Measurements from ENCODE around the gene FOXO1.

FOXO1 gene

DNA sequence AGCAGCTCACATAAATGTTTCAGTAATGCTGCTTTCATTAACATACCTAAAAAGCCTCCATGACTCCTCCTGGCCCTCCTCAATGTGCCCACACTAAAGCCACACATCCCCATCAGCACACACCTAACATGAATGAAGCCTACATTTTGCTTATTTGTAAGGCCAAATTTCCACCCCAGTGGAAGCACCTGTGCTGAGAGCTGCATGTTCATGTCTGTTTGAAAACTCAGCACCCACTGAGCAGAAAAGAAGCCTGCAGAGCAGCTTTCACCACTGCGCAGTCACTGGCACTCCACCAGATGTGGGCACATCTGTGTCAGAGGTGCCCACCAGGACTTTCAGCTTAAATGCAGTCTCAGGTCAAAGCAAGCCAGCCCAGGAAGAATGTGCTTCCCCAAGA, 93.5 kb downstream of the FOXO1 start:
- no peak for DNase-seq

DNA sequence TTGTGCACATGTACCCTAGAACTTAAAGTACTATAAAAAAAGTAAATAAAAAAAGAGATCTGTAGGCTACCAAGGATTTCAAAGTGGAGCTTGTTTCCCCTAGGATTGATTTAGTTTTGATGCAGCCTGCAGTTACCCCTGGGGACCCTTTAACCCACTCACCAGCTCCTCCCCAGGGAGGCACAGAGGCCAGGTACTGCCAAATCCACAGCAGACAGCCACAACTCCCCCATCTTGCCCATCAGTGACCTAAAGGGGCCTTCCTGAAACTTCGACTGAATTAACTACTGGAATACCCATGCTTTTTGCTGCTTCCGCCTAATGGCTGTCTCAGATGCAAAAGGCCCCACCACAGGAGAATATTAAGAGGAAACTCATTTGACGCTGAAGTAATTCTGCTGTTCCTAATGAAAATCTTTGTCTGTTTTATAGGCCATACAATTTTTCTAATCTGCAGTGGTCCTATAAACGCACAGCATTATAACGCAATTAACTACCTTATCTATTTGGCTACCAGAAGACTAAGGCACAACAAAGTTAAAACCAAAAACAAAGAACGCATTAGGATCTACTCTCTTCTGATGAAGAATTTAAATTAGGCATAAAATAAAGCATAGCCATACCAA, 95.0 kb downstream of the FOXO1 start:
- no peak for DNase-seq

DNA sequence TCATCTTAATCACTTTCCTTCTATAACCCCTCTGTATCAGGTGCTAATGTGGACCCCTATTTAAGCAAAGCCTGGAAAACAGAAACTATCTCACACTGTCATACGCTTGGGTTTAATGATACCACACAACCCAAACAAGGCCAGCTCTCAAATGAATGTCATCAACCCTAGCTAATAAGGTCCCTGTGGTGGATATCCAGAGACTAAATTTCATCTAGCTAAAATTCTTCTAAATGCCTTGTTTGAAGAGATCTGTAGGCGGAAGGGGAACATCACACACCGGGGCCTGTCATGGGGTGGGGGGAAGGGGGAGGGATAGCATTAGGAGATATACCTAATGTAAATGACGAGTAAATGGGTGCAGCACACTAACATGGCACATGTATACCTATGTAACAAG, 95.5 kb downstream of the FOXO1 start:
- no peak for DNase-seq

DNA sequence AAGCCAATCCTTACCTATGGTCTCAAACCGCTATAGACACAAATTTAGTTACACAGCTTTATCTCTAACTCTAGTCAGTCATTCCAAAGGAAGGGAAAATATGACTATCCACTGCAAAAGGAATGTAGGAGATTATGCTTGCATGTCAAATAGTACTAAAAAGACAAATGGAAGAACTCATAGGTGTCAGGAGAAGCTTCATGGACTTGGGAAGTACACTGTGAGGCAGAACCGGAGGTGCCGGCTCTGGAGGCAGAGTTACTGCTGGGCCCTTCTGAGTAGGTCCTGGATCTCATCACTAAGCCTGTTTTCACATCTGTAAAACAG, 97.5 kb downstream of the FOXO1 start:
- DNase-seq = no peak

DNA sequence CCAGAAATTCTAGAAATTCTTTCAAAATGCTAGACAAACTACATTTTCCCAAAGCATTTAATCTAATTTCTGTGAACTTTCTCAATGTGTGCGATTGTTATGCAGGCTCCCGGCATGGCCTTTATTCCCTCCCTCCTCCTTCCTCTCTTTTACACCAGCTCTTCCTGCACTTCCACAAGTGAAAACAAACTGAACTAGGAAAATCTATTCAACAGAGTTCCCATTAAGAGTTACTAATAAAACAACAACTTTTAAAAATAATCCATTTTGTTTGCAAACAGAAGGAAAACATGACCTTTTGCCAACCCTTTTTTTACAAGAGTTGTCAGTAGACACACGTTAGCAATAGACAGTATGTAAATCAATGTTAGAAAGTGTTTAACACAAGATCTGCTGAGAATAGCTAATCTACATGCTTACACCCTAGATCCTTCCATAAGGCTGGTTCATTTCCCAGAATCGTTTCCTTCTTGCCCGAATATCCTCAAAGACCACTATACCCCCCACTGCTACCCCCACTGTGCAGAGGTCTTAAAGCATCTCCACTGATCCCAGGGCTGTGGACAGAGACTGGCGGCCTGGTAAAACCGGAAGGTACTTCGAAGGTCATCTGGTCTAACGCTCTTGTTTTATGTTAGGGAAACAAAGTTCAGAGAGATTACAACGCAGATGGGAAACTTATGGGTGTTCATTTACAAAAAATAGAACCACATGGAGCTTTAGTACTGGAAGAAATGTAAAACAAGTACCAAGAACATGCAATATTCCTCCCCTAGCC, 98.0 kb downstream of the FOXO1 start:
- DNase-seq = no peak

DNA sequence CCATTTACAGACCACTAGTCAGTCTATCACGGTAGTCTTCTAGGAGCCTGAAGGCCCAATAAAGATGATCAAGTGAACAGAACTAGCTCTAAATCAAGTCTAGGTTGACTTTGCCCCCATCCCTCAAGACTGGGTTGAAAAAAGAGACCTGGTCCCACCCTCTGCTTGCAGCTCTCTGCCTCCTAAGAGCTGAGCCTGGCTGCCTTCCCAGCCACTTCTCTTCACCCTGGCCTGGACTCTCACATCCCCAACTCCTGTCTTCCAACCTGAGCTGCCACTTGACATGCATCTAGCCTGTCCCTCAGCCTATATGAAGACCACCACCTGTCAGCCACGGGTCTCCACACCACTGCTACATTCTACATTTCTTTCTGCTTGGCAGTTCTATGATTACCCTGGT, 99.6 kb downstream of the FOXO1 start:
- DNase-seq = no peak

DNA sequence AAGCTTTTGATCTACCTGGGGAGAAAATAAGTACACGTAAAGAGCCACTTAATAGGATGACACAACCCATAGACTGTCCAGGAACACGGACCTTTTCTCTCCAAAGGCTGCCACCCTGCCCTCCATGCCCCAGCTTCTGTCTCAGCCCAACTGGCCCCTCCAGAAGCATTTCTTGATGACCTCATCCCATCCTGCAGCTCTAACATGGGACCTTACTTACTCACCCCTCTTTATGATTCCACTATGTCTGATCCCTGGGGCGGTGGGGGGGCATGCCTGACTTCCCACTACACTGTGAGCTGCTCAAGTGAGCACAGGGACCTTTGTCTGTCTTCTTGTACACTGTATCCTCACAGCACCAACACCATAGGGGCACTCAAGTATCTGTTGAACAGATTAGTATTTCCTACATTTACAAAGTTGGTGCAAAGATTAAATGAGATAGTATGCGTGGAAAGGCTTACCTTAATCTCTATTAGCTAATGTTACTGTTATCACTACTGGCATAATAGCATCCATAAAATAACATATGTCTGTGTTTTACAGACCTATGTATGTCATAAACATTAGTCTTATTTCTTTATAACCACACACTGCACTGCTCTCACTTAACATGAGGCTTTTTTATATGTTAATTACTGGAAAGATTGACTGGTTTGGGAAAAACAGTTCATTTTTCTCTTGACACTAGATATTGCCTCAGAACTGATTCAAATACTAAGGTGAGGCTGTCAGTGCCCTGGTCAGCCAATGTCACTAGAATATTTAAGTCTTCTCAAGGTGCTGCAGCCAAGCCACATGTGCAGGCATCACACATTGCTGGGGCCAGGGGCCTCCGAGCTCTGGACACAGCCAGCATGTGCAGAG, 100.9 kb downstream of the FOXO1 start:
- DNase-seq = no peak

DNA sequence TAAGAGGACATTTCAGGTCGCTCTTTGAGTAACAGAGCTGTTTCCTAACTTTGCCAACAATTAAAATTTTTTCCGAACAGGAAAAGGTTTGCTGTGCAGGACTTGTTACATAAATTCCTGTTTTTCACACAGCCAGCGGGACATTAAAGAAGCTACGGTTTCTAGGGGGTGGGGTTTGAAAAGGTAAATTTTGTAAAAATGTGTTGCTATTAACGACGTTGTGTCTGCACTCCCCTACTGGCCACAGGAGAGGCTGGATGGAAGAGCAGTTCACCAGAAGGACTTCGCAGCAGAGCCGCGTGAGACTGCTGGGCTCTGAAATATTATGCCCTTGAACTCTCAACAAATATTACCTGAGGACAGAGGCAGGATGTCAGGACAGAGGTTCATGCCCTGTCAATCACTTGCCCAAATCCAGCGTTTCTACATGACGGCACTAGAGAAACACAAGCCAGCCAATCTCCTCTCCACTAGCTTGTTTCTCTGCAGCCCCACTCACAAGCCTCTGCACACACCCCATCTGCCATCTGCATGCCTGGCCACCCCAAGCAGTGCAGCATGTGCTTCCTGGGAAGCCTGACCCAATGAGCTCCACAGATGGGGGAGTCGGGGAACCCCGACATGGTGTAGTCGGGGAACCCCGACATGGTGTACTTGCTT, 102.0 kb downstream of the FOXO1 start:
- DNase-seq = peak; percentile 42

DNA sequence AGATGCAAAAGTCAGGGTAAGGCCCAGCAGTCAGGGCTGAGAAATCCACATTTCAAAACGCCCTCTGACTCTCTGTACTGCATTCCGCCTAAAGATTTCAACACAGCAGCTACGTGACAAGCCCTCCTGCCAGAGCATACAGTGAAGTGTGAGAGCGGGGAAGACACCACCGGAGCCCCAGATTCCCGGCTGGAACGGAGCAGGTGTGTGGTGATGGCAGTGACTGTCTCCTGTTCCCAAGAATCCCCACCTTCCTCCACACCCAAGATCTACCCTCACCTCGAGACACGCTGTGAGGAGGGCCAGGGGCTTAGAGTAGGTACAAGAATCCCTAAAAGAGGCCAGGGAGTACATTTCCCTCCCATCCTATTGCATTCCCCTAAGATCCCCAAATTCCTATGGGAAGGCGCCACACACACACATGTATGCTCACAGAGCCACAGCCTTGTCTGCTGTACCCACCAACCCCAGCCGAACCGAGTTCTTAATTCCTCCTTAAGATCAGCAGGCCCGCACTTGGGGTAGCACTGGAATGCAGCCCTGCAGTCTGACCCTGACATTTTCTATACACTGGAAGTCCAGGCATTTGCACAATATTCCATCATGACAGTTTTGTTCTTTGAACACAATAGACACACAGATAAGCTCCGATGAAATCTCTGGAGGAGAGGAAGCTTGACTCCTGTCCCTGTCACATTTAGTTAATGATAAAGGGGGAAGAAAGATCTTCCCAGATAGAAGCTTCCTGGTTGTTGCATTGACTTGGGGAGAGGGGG, 102.9 kb downstream of the FOXO1 start:
- no peak for DNase-seq

DNA sequence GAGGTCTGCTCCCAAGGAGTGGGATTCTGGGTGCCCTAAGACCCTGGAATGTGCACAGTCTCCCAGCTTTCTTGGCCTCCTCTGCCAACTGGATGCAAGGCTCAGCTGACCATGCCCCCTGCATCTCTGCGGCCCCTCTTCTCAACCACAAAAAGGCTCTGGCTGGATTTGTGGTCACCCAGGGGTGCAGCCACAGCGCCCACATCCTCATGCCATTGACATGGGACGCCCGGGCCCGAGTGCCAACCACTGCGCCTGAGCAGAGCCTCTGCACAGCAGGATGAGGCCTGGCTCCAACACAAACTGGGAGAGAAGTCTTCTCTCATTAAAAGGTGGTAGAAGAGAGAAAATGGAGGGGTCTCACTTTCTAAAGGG, 103.5 kb downstream of the FOXO1 start:
- DNase-seq = no peak

DNA sequence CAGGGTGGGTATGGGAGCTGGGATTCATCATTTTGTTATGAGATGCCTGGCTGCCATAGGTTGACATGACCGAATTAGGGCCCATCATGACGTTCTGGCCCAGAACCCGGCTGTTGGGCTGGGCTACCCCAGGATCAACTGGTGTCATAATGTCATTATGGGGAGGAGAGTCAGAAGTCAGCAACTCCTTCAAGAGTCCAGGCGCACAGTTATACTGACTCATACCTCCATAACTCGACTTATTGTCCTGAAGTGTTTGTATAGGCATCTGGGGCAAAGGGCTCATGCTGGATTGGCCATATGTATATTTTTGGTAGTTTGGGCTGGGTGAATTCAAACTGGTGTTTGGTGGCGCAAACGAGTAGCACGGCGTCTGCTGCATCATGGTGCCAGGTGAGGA, 106.5 kb downstream of the FOXO1 start:
- DNase-seq = no peak

DNA sequence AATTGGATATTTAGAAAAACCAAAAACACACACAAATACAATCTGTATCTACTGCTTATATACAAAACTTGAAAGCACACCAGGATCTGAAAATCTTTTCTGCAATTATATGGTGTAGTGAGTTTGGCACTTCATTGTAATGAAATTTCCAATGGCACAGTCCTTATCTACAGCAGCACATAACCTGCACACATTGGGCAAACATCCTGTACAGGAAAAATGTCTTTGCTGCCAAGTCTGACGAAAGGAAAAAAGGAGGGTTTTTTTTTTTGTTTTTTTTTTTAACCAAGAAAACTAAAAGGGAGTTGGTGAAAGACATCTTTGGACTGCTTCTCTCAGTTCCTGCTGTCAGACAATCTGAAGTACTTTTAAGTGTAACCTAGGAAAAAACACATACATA, 107.8 kb downstream of the FOXO1 start:
- DNase-seq = no peak

DNA sequence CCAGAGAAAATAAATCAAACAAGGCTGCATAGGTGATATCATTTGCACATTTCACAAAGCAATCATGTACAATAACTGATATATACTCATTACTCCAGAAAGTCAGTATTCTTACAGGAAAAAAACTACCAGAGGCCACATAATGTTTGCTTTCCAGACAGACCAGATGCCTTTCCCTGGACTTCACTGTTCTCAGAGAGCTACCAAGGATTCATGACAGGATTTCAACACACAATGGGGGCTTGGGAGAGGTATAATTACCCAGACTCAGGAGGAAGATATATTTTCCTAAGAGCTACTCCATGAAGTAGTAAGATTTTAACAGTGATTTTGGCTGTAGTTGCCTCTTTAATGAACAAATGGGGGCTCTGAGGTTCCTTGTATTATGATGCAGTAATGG, 110.0 kb downstream of the FOXO1 start:
- no peak for DNase-seq

DNA sequence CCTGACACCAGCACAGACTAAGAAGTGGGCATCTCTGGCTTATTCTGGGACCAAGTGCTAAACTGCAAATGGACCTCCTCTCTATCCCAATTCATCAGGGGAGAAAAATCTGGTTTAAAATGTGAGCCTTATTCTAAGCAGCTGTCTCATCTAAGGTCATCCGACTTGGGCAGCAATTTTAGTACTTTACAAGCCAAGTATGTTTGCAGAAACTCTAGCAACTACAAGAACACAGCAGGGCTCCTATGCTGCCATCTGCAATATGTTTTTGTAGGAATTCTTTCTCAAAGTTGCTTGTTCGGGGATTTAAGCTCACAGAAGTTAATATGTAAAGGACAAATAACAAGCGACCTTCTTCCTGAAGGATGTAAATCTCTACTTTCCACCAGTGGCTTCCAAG, 113.1 kb downstream of the FOXO1 start:
- DNase-seq = no peak

DNA sequence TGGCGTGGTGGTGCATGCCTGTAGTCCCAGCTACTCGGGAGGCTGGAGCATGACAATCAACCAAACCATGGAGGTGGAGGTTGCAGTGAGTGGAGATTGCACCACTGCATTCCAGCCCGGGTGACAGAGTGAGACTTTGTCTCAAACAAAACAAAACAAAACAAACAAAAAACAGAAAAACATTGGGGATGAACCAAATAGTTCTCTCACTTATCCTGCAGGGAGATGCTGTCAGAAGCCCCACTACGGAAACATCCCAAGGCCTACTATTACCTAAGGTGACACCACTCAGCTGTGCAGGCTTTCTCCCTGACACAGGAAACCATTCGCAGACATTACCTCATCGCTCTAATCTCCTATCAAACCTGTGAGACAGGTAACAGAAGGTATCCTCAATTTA, 113.5 kb downstream of the FOXO1 start:
- DNase-seq = no peak

DNA sequence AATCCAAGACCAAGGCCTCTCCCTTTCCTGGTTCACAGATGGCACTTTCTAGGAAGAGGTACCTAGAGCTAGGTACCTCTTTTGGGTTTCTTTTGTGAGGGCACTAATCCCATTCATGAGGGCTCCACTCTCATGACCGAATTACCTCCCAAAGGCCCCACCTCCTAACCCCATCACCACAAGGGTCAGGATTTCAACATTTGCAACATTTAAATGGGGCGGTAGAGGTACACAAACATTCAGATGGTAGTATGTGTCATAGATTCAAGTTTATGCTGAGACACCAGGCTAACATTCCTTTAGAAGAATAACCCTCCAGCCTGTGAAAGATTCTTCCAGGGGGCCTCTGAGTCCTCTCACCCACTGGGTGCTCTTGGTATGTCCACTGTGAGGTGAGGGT, 116.3 kb downstream of the FOXO1 start:
- no peak for DNase-seq

DNA sequence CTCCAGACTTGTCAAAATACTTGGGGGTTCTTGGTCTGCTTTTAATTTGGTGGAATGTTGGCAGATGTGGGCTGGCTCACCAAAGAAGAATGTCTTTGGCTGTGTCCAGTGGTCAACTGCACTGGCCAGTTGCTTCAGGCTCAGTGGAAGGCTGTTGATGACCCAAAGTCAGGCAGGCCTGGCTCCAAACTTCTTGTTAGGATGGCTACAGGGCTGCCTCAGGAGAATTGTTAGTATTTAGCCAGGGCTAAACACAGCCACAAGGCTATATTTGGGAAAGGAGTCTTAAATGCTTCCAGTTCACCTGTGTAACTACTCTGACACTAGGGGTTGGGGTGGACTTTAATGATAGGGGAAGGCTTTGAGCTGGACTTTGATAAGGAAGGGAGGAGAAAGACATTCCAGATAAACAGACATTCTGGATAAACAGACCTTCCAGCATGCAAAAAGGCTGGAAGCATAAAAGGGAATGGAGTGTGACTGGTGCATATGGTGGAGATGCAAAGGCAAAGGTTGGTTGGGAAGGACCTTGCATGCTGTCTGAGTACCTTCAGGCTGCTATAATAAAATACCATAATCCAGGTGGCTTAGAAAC, 116.8 kb downstream of the FOXO1 start:
- DNase-seq = no peak

DNA sequence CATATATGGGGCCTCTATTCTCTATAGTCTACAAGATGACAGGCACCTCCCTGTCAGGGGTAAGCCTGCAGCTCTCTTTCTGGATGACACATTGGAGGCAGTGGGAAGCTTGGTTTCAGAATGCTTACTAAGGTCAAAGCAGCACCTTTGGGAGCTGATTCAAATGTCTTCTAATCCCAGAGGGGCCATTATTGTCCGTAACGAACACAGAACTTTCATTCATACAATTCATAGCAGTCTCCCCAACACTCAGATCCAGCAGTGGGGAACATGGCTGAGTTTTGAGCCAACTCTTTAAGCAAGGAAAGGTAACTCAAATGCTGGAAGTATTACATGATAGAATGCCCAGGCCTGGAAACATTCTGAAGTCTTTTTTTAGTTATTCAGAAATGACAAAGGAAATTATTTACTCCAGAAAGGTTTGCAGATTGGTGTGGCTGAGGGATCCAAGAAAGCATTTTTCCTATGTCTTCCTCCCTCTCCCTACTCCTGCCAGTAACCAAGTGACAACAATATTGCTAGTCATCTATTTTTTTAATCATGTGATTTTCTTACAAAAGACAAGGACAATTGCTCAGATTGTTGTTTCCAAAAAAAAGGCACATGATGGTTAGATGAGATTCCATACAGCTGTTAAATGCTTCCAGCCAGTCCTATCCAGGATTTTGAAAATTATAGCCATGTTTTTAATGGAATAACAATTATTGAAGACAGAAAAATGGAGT, 118.7 kb downstream of the FOXO1 start:
- no peak for DNase-seq

DNA sequence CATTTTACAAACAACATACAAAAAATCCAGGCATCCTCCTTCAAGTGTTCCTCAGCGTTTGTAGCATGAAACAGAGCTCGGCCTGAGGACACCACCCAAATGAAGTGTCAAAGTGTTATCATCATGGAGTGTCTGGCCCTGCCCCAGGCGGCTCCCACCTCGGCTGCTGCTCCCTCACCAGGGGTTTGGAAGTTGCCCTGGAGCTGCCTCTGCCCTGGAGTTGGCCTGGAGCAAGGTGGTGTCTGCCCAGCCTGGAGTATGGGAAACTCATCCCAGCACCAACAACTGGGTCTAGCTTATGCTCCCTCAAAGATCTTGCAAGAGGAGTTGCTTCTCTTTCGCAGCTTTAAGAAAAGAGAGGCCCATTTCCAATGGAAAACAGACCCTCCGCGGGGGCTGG, 120.4 kb downstream of the FOXO1 start:
- DNase-seq = no peak

DNA sequence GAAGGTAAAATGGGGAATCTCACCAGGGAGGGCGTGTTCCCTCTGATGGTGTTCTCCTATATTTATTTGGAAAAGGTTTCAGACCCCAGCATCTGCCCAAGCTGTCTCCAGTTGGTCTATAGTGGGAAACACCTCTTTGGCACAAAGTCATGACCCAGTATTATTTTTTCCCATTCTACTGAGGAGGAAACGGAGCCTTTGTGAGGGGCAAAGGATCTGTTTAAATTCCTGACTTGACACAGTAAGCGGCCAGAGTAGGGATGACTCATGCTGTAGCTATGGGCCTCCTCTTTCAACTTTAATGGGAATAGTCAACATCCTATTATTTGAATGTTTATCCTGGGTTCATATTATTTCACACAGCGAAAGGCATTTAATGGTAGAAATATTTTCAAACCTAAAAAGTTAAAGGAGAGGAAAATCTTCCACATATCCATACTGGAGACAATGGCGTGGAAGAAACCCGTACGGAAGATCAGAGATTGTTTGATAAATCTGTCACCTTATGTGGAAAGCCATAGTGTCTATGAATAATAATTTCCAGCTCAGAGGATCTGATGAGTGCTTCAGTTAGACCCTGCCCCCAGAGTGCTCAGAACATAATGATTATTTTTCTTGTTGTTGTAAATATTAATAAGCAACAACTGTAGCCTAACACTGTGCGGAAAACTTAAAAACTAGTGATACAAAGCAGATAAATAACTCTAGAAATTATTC, 126.0 kb downstream of the FOXO1 start:
- no peak for DNase-seq

Measured in CD4-positive, alpha-beta T cell treated with Interleukin-15 for 1 hour (primary cell).